Stimulated activated CD8-positive, alpha-beta memory T cell treated with anti-CD3 and anti-CD28 coated beads, Interleukin-12 subunit alpha, Interleukin-12 subunit beta, amount 100 ng/mL, for 24 hours (primary cell): Measurements from ENCODE around the gene MAFG.

ENCODE experiments used
- DNase-seq: peaks from one replicate; pipeline ENCODE4 v3.0.0-alpha.2; 2020; ENCODE audit errors: extremely low read depth

Gene MAFG

GRCh38 chr17:81868674-81869220, 58.8 kb downstream of the MAFG start:
- no peak for DNase-seq
